ENCODE results near the gene SSU72. TPM values are rescaled to one million over a fixed set of nuclear protein-coding genes. Genes with fewer than 3 reads are reported as not detected.
"Not testable (repeated sequence)": the region's sequence is repeated elsewhere in the genome, so short reads cannot be mapped to it uniquely, and the experiment has no call there.

The SSU72 gene
- total RNA-seq, 4 donors from 2014 or later, result 96.4 to 163 (median 123) TPM

GRCh38 chr1:1528301-1529267 lies 46.1 kb downstream of the SSU72 start:
- no peak for TF ChIP-seq CTCF (IDR thresholded peaks at IDR 0.05)
- WGBS, 2 donors, result 84 to 94% methylated on average over 21 to 34 of the region's 37 CpGs
- no peak overlapping the region for H3K4me3 ChIP-seq (ENCODE audit: low read depth, poor library complexity, severe bottlenecking)
- intact Hi-C loops (cut with DNase I; ENCODE audit: low total_unique reads), result no loop called here
- no peak for DNase-seq (ENCODE audit: low spot score in 2 of 2)

GRCh38 chr1:1527092-1527816 lies 47.4 kb downstream of the SSU72 start:
- H3K4me3 ChIP-seq (ENCODE audit: low read depth, poor library complexity, severe bottlenecking), result no peak overlapping the region
- intact Hi-C loops (cut with DNase I; ENCODE audit: low total_unique reads), result no loop called here
- TF ChIP-seq CTCF (IDR thresholded peaks at IDR 0.05) (no peak), POLR2A (IDR thresholded peaks at IDR 0.05) (no peak)
- no peak for DNase-seq (ENCODE audit: low spot score in 2 of 2)
- WGBS, 2 donors, result 90 to 92% methylated on average over 24 to 31 of the region's 31 CpGs

GRCh38 chr1:1526476-1526875 lies 48.2 kb downstream of the SSU72 start:
- no CpG with 5 or more reads among the region's 21 CpGs for WGBS, 2 donors
- intact Hi-C loops (cut with DNase I; ENCODE audit: low total_unique reads); H3K4me3 ChIP-seq (ENCODE audit: low read depth, poor library complexity, severe bottlenecking); DNase-seq (ENCODE audit: low spot score in 2 of 2): not testable (repeated sequence)

GRCh38 chr1:1524750-1525383 lies 49.8 kb downstream of the SSU72 start:
- H3K4me3 ChIP-seq (ENCODE audit: low read depth, poor library complexity, severe bottlenecking); intact Hi-C loops (cut with DNase I; ENCODE audit: low total_unique reads); DNase-seq (ENCODE audit: low spot score in 2 of 2): not testable (repeated sequence)
- WGBS, 2 donors, result 93 to 98% methylated on average over 19 to 27 of the region's 30 CpGs

GRCh38 chr1:1523651-1524050 lies 51.0 kb downstream of the SSU72 start:
- intact Hi-C loops (cut with DNase I; ENCODE audit: low total_unique reads); DNase-seq (ENCODE audit: low spot score in 2 of 2); H3K4me3 ChIP-seq (ENCODE audit: low read depth, poor library complexity, severe bottlenecking): not testable (repeated sequence)
- 85 to 90% methylated on average over 13 to 17 of the region's 17 CpGs for WGBS, 2 donors

- 94 to 95% methylated on average over 19 to 31 of the region's 31 CpGs for WGBS, 2 donors
Observed at GRCh38 chr1:1523226-1523625, 51.4 kb downstream of the SSU72 start.

GRCh38 chr1:1522536-1522935 lies 52.1 kb downstream of the SSU72 start:
- 92 to 94% methylated on average over 12 to 30 of the region's 30 CpGs for WGBS, 2 donors
- DNase-seq (ENCODE audit: low spot score in 2 of 2); intact Hi-C loops (cut with DNase I; ENCODE audit: low total_unique reads); H3K4me3 ChIP-seq (ENCODE audit: low read depth, poor library complexity, severe bottlenecking): not testable (repeated sequence)

More at GRCh38 chr1:1523226-1523625, 51.4 kb downstream of the SSU72 start:
- intact Hi-C loops (cut with DNase I; ENCODE audit: low total_unique reads); DNase-seq (ENCODE audit: low spot score in 2 of 2); H3K4me3 ChIP-seq (ENCODE audit: low read depth, poor library complexity, severe bottlenecking): not testable (repeated sequence)

GRCh38 chr1:1521331-1521730 lies 53.3 kb downstream of the SSU72 start:
- 95 to 96% methylated on average over 19 of the region's 19 CpGs for WGBS, 2 donors
- intact Hi-C loops (cut with DNase I; ENCODE audit: low total_unique reads), result no loop called here
- H3K4me3 ChIP-seq (ENCODE audit: low read depth, poor library complexity, severe bottlenecking), result no peak overlapping the region
- TF ChIP-seq POLR2A (IDR thresholded peaks at IDR 0.05) (no peak), CTCF (IDR thresholded peaks at IDR 0.05) (no peak)
- DNase-seq (ENCODE audit: low spot score in 2 of 2), result no peak

- intact Hi-C loops (cut with DNase I; ENCODE audit: low total_unique reads); DNase-seq (ENCODE audit: low spot score in 2 of 2); H3K4me3 ChIP-seq (ENCODE audit: low read depth, poor library complexity, severe bottlenecking): not testable (repeated sequence)
- 97 to 98% methylated on average over 33 to 36 of the region's 51 CpGs for WGBS, 2 donors
Observed at GRCh38 chr1:1519805-1520505, 54.7 kb downstream of the SSU72 start.

GRCh38 chr1:1518621-1519007 lies 56.0 kb downstream of the SSU72 start:
- DNase-seq (ENCODE audit: low spot score in 2 of 2); intact Hi-C loops (cut with DNase I; ENCODE audit: low total_unique reads); H3K4me3 ChIP-seq (ENCODE audit: low read depth, poor library complexity, severe bottlenecking): not testable (repeated sequence)
- WGBS, 2 donors, result 93 to 96% methylated on average over 13 to 17 of the region's 19 CpGs
